Posterior vena cava (tissue), 2 donors: ENCODE results near the gene AOAH. TPM values are rescaled to one million over a fixed set of nuclear protein-coding genes. Genes with fewer than 3 reads are reported as not detected.

Experiments used
- DNase-seq: peaks from one replicate; pipeline ENCODE4 v3.0.0-alpha.2; 2020; ENCODE audit warnings: low spot score
- intact Hi-C, 2 donors: fragments of 100-400 bp; cut with DNase I; formaldehyde crosslinking; loops; one replicate each; pipeline versions ENCODE4 v1.14.1 to v1.14.2; 2022 to 2023
- long read RNA-seq, 2 donors: library from polyadenylated mRNA; unstranded; transcript quantifications; one replicate each; pipeline ENCODE4 v2.0.0, GENCODE V29; 2020 to 2021
- total RNA-seq, 2 donors: library from RNA; stranded (reverse); fragmentation: NEBNext Ultra II Directional; extraction: Animal tissue kit (Norgen Biotek cat#: 25700); gene quantifications; one replicate each; pipeline ENCODE4 v1.2.1, GENCODE V29; 2021
- donor health status: DM: yes; HTN: yes; CAD: no.
- donor health status: DM: yes; HTN: yes; CAD: no.

AOAH gene, protein sequence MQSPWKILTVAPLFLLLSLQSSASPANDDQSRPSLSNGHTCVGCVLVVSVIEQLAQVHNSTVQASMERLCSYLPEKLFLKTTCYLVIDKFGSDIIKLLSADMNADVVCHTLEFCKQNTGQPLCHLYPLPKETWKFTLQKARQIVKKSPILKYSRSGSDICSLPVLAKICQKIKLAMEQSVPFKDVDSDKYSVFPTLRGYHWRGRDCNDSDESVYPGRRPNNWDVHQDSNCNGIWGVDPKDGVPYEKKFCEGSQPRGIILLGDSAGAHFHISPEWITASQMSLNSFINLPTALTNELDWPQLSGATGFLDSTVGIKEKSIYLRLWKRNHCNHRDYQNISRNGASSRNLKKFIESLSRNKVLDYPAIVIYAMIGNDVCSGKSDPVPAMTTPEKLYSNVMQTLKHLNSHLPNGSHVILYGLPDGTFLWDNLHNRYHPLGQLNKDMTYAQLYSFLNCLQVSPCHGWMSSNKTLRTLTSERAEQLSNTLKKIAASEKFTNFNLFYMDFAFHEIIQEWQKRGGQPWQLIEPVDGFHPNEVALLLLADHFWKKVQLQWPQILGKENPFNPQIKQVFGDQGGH
- total RNA-seq = 10 to 100 TPM in 1 of 2 donors, 1 to 10 TPM in 1; 6.1 to 12.9 TPM
- long read RNA-seq, donor 1, partial matches to known transcripts = 0 of 3 reads
- long read RNA-seq, donor 1, other reads (novel, unspliced or antisense) = 1 of 3 reads
- long read RNA-seq, donor 2, partial matches to known transcripts = 1 of 1 reads
- long read RNA-seq, donor 2, other reads (novel, unspliced or antisense) = 0 of 1 reads

DNA sequence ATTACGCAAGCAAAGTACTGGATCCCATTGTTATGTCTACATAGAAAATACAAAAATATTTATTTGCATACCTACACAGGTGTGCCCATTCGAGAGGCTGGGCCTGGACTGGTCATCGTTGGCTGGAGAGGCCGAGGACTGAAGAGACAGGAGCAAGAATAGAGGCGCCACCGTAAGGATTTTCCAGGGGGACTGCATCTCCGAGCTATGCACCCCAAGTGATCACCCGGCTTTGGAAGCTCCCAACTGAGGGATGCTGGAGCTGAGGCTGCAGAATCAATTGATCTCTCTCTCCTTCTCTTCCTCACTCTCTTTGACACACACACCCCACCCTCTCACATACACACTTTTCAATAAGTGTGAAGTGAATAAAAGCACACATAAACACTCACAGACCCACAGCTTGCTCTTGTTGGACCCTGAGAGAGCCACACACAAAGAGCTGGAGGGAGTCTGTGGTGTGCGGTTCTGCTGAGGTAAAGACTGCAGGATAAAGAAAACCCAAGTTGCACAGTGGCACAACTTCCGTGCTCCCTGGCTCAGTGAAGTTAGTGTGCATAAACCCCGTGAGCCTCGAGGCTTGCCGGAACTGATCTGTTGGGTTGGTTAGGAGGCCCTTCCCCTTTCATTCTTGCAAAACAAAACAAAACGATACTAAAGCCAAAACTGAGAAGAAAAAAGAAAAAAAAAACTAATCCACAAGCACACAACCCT, at the start of gene AOAH:
TSS of gene AOAH (minus strand) at position 544 of the 714 bp plus-strand sequence. CDS start at position 198, 346 bp downstream.
- intact Hi-C loops = no loop called here
- peak; percentile 87 for DNase-seq

DNA sequence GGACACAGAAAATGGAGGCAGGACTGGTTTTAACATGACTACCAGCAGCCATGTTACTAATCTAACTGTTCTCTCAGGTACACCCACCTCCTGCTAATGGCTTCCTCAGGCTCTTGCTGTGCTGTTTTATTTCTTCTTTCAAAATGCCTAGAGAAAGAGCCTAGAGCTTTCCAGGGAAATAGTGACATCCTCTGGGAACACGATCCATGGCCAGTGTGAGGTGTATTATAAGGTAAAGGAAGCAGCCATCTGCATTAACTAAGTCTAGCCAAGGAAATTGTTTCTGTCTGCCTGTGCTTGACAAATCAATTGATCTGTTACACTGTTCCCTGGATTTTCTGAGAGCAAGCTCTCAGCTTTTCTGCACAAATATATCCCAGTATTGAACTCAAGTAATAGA, 42.2 kb upstream of the AOAH start:
- no peak for DNase-seq
- intact Hi-C loops = no loop called here

DNA sequence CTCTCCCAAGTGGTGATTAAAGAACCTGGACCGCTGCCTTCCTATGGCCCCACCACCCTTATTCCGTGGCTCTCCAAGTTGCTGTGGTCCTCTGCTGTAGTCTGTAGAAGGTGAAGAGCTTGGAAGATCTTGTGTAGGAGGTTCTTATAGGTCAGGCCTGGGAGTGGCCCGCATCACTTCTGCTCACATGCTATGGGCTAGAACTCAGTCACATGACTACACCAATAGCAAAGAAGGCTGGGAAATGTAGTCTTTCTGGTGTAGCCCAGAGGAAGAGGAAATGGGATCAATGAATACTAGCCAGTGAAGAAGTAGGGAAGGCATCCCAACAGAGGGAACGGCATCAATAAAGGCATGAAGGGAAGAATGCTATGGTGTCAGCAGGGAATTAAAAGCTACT, 41.3 kb upstream of the AOAH start:
- DNase-seq = no peak
- intact Hi-C loops = no loop called here

DNA sequence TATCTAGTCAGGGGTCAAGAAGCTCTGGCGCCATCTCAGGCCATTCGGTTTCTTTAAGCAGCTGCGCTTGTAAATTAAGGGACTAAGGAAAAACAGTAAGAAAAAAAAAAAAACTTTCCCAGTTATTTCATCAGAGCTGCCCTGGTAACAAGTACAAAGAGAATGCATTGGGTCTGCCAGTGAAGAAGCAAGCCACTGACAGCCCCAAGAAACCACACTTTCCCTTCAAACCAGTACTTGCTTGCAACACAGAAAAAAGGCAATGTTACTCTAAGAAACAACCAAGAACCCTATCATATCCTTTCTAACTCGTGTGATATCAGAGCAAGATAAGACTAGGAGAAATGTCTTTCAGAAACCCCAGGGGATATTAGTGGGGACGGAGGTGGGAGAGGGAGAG, 40.6 kb upstream of the AOAH start:
- intact Hi-C loops = no loop called here

DNA sequence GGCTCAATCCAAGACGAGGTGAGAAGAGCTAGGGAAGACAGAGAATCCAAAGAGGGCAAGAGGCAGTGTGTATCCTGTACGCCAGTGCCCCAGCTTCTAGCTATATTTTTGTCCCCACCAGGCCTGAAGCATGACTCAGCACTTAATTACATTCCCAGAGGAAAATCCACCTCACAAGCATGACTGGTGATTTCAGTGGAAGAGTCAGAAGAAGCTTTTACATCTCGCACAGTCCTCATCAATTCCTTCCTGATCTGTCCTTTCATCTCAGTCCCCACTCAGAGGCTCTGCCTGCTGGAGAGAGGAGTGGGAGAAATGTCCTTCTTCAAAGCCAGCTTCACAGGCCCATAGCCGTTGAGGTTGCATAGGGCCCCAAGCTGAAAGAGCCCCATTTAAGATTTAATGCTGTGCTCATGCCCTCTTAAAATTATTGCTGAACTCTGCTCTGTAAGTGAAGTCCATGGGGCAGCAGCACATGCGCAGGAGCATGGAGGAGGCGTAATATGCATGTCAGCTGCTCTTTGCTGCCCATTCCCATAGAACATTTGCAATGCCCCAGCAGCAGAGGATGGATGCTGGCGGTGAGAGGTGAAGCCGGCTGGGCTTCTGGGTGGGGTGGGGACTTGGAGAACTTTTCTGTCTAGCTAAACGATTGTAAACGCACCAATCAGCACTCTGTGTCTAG, 39.0 kb upstream of the AOAH start:
- intact Hi-C loops = no loop called here
- DNase-seq = no peak

More for the DNA sequence above, 40.6 kb upstream of the AOAH start:
- DNase-seq = no peak

DNA sequence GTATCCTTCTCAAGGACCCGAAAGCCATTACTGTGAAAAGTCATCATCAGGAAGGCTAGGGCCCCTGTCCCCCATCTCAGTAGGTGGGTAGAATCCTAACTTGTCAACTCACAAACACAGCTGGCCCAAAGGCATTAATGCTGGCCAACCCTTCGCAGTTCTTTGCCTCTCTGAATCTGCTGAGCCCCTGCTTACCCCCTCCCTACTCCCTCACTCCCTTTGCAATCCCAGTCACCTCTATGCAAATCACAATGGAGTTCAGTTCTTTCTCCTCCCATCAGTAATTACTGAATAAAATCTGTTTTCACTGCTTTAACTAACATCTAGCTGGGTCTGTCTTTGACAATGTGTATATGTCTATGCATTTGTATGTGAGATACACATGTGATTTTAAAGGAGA, 38.1 kb upstream of the AOAH start:
- DNase-seq = no peak
- intact Hi-C loops = no loop called here

DNA sequence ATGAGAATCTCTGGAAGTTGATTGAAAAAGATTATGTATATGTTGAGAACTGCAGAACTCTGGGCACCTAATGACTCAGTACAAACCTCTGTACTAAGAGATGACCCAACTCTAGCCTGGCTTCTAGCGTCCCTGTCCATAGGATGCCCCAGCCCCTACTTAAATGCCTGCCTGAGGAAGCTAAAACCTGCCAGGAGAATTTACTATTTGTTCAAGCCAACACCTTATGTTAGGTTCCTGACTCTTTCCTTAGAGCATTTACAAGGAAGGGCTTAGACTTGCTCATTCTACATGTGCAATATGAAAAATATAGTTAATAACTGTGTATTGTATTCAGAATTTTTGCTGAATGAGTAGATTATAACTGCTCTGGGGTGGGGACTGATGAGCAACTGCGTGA, 37.5 kb upstream of the AOAH start:
- intact Hi-C loops = no loop called here
- DNase-seq = no peak

DNA sequence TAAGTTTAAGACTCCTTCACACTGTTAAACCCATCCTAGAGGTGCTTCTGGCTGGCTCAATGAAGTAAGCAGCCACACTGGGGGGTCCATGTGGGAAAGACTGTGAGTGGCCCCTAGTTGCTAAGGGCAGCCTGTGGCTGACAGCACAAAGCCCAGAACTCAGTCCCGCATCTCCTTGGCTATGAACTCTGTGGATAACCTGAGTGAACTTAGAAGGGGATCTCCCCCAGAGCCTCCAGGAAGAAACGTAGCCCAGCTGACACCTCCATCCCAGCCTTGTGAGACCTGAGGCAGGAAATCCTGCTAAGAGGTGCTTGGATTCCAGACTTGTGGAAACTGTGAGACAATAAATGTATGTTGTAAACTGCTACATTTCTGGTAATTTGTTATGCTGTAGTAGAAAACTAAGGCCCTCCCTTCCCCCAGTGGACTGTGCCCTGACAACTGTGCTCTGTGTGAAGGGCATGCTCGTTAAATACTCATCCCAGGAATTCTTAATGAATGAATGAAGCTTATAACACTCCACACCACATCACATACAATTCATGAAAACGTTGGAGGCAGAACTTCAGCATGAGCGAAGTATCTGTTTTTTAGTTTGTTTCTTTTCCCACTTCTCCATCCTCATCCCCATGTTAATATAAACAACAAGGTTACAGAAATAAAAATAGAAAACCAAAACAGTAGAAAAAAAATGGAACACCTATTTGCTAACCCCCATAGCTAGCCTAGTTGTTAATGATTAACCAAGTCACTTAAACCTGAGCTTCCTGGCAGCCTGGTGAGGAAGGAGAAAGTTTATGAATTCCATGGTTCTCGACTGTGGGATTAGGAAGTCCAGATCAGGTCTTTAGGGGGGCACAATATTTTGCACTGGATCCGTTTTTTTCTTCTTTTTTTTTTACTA, 36.8 kb upstream of the AOAH start:
- DNase-seq = no peak
- intact Hi-C loops = no loop called here

DNA sequence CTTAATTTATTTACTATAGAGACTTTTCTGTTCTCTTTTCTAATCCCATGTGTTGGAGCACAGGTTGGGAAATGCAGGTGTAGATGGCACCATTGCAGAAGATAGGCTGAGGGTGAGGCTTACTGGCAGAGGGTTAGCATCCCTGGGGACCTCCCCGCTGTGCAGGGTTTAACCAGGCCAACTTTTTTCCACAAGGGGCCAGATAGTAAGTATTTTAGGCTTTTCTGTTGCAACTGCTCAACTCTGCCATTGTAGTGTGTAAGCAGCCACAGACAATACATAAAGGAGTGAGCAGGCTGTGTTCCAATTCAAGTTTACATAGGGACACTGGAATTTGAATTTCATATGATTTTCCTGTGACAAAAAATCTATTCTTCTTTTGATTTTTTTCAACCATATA, 34.6 kb upstream of the AOAH start:
- no peak for DNase-seq
- intact Hi-C loops = loop anchor here in 1 of 2 donors (5.0 kb wide), 1 partner anchor 1013 kb away; no protein-coding TSS in a partner anchor

DNA sequence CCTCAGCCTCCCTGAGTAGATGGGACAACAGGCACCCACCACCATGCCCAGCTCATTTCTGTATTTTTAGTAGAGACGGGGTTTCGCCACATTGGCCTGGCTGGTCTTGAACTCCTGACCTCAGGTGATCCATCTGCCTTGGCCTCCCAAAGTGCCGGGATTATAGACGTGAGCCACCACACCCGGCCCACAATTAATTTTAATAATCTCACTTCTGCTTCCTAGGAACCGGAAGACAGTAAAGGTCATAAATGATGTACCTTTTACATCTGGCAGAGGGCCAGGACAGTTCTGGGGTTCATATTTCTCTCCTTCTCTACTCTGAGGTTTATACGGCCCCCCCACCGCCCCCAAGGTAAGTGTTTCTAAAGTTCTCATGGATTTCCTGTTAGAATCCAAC, 31.2 kb upstream of the AOAH start:
- DNase-seq = no peak
- intact Hi-C loops = loop anchor here in 1 of 2 donors (5.0 kb wide), 1 partner anchor 1017 kb away; no protein-coding TSS in a partner anchor

DNA sequence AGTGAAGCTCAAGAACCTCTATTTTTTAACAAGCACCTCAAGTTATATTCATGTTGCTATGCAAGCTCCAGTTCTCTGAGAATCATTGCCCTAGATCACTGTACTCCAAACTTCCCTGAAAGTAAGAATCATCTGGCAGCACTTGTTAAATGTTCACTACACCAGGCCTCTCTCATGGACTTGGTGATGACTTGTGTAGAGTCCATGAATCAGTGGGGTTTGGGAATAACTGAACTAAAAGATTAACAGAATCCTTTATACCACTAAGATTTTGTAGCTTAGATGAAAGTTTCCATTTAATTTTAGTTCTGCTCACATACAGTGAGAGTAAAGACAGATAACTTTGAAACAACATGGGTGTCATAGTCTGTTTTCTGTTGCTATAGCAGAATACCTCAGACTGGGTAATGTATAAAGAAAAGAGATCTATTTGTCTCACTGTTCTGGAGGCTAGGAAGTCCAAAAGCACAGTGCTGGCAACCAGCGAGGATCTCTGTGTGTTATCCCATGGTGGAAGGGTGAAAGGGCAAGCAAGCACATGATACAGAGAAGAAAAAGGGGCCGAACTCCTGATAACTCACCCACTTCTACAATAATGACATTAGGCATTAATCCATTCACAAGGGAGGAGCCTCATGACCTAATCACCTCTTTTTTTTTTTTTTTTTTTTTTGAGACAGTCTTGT, 27.9 kb upstream of the AOAH start:
- intact Hi-C loops = no loop called here

DNA sequence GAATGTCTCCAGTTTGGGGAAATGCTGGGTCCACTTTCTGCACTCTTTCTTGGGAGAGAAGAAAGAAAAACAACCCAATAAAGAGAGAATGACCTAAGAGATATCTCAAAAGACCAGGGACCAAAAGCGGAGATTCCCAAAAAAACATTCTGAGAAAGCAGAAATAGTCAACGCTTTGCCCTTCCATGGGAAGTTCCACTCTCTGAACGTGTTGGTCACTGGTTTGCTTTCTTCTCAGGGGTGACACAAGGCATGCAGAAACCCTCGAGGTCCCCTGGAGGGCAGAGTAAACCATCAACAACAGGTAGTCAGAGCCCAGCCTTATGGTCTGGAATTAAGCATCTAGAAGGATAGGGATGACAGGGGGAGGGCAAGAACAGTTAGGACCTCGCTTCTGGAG, 26.2 kb upstream of the AOAH start:
- DNase-seq = no peak
- intact Hi-C loops = no loop called here

More for the DNA sequence above, 27.9 kb upstream of the AOAH start:
- DNase-seq = no peak

DNA sequence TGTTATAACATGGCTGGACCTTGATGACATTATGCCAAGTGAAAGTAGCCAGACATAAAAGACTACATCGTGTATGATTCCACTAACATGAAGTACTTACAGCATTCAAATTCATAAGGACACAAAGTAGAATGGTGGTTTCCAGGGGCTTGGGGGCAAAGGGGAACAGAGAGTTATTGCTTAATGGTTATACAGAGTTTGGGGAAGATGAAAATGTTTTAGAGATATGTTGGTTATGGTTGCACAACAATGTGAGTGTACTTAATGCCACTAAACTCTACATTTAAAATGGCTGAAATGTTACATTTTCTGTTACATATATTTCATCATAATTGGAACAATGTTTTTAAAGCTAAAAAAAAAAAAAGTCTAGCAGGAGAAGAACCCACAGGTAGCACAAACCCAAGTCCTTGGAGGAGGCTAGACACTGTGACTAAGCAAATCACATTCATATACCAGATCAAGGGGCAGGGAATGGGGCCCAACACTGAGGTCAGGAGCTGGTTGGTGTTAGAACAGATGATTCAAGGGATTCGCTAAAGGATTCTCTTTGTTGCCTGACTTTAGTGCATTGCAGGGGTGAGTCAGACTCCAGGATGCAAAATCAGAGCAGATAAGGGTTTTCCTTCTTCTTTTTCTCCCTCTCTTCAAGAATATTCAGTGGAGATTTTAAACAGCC, 25.1 kb upstream of the AOAH start:
- DNase-seq = no peak

DNA sequence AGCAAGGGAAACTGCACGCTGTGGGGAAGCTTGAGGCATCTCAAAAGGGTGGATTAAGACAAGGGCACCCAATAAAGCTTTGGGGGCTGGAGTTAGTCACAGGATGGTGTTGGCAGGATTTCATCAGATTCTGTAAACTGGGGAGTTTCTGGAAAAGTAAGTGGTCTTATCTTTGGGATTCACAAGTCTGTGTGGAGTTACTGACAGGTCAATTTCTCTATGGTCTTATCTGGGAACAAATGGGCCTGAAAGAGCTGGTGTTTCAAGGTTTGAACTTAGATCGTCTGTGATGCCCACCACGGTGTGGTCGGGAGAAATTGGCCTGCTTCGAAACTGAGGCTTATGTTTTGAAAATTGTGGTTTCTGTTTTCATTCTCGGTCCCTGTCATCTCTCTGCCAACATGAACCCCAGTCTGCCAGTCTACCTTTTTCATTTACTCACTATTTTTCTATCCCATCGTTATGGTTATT, 23.8 kb upstream of the AOAH start:
- intact Hi-C loops = no loop called here
- no peak for DNase-seq

More for the DNA sequence above, 25.1 kb upstream of the AOAH start:
- intact Hi-C loops = no loop called here

DNA sequence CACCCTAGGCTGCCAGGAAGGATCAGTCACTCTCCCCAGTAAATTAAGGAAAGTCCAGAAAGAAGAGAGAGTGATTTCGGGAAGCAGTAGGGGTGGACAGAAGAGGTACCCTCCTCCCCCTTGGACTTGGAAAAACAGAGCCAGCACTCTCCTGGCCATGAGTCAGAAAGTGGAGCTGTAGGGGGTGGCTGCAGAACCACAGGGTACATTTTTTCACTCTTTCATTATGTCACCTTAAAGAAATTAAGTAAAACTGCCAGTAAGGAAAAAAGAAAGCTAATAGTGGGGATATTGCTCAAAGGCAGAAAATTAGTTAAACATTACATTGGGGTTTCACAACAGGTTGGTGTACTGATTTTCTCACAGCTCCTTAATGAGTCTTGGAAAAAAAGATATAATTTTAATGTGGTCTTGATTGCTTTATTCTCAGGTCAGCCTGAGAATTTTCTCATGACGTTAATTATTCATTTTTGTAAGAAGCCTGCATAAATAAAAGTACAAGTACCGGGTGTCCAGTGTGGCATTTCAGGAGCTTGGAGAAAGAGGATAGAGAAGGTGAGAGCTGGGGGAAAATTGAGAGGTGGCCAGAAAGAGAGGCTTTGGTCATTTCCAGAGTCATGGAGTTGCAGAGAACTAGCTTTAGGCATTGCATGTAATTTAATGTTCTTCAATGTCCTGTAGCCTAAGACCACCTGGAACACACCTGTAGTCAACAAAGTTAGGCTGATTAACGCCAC, 23.2 kb upstream of the AOAH start:
- intact Hi-C loops = no loop called here
- DNase-seq = no peak

DNA sequence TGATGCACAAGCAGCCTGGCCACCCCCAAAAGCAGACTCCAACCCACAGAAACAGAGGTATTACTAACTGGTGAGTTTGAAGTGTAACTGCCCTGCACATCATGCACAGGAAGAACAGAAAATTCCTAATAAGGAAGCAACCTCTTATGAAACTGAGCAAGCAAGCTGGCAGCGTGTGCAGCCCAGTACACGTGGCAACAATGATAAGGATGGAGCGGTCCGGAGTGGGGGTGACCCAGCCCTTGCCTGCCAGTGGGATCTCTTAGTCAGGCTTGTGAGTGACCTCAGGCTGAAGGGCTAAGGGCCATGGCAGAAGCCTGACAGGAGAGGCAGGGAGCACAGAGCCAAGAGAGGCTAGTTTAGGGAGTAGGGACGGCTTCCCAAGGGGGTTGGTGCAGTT, 22.1 kb upstream of the AOAH start:
- no peak for DNase-seq
- intact Hi-C loops = no loop called here
